GM12874 (cell line): ENCODE results near the gene MKI67.

Experiments
- CTCF ChIP-seq: IDR thresholded peaks from 2 replicates; pipeline ENCODE4 v1.5.1; 2011; ENCODE audit warnings: low read depth, mild to moderate bottlenecking, control low read depth, low read length, moderate library complexity; ENCODE audit not compliant: insufficient read depth

Gene MKI67

GRCh38 chr10:128050121-128050516 is 76.1 kb downstream of the MKI67 start:
- TF ChIP-seq CTCF = no peak

GRCh38 chr10:128049226-128050120 is 76.8 kb downstream of the MKI67 start:
- TF ChIP-seq CTCF = no peak

GRCh38 chr10:128048819-128049210 is 77.4 kb downstream of the MKI67 start:
- no peak for TF ChIP-seq CTCF

- no peak for TF ChIP-seq CTCF
These were observed 78.0 kb downstream of the MKI67 start for GRCh38 chr10:128047991-128048818.

- TF ChIP-seq CTCF = no peak
These were observed 78.9 kb downstream of the MKI67 start for GRCh38 chr10:128047351-128047750.

GRCh38 chr10:128046953-128047290 is 79.3 kb downstream of the MKI67 start:
- no peak for TF ChIP-seq CTCF
